H9 (cell line): ENCODE measurements around the gene KIFC3. TPM values are rescaled to one million over a fixed set of nuclear protein-coding genes. Genes with fewer than 3 reads are reported as not detected.

Source experiments
- DNase-seq: peaks from one replicate; pipeline ENCODE4 v3.0.0-alpha.2; 2017
- H2AFZ ChIP-seq: one replicate; pipeline ENCODE4 v1.6.1; 2013; ENCODE audit warnings: mild to moderate bottlenecking, low read length, control low read depth, moderate library complexity
- H2AK5ac ChIP-seq: 2 replicates; pipeline ENCODE4 v1.6.1; 2013; ENCODE audit warnings: low read length, control low read depth, mixed read lengths; ENCODE audit not compliant: insufficient read length
- H2BK120ac ChIP-seq: one replicate; pipeline ENCODE4 v1.6.1; 2013; ENCODE audit warnings: low read depth, mild to moderate bottlenecking, low read length, control low read depth, inconsistent platforms; ENCODE audit not compliant: poor library complexity, severe bottlenecking
- H2BK12ac ChIP-seq: 2 replicates; pipeline ENCODE4 v1.6.1; 2013; ENCODE audit warnings: low read length, control low read depth, mixed read lengths, low read depth; ENCODE audit not compliant: insufficient read length
- H2BK15ac ChIP-seq: 2 replicates; pipeline ENCODE4 v1.6.1; 2013; ENCODE audit warnings: low read depth, low read length, control low read depth
- H2BK20ac ChIP-seq: one replicate; pipeline ENCODE4 v1.6.1; 2013; ENCODE audit warnings: low read depth, mild to moderate bottlenecking, low read length, control low read depth, inconsistent platforms; ENCODE audit not compliant: poor library complexity, severe bottlenecking
- H2BK5ac ChIP-seq: 2 replicates; pipeline ENCODE4 v1.6.1; 2013; ENCODE audit warnings: low read length, control low read depth, mixed read lengths; ENCODE audit not compliant: insufficient read length
- H3K14ac ChIP-seq: 2 replicates; pipeline ENCODE4 v1.6.1; 2013; ENCODE audit warnings: low read length, control low read depth; ENCODE audit not compliant: insufficient read depth
- H3K18ac ChIP-seq: 2 replicates; pipeline ENCODE4 v1.6.1; 2013; ENCODE audit warnings: low read depth, mild to moderate bottlenecking, mixed read lengths, low read length, control low read depth; ENCODE audit not compliant: insufficient read length
- H3K23ac ChIP-seq: 2 replicates; pipeline ENCODE4 v1.6.1; 2013; ENCODE audit warnings: low read length, control low read depth, mixed read lengths, low read depth; ENCODE audit not compliant: insufficient read length
- H3K23me2 ChIP-seq: 2 replicates; pipeline ENCODE4 v1.6.1; 2013; ENCODE audit warnings: low read depth, mild to moderate bottlenecking, mixed read lengths, low read length, control low read depth; ENCODE audit not compliant: insufficient read length, poor library complexity, severe bottlenecking
- H3K27ac ChIP-seq: 2 replicates; pipeline ENCODE4 v1.5.1; 2013; ENCODE audit warnings: low read length, control low read depth, mixed read lengths, low read depth; ENCODE audit not compliant: insufficient read length
- H3K27me3 ChIP-seq: 2 replicates; pipeline ENCODE4 v1.6.1; 2013; ENCODE audit warnings: low read length, control low read depth, inconsistent platforms; ENCODE audit not compliant: insufficient read depth
- H3K4ac ChIP-seq: 2 replicates; pipeline ENCODE4 v1.6.1; 2013; ENCODE audit warnings: low read depth, mild to moderate bottlenecking, control low read depth, inconsistent platforms, low read length, moderate library complexity
- H3K4me1 ChIP-seq: 2 replicates; pipeline ENCODE4 v1.6.1; 2013; ENCODE audit warnings: low read length, control low read depth, inconsistent platforms; ENCODE audit not compliant: insufficient read depth
- H3K4me2 ChIP-seq: 2 replicates; pipeline ENCODE4 v1.6.1; 2013; ENCODE audit warnings: low read length, control low read depth, mixed read lengths; ENCODE audit not compliant: insufficient read length, insufficient read depth
- H3K56ac ChIP-seq: 2 replicates; pipeline ENCODE4 v1.6.1; 2013; ENCODE audit warnings: low read depth, mild to moderate bottlenecking, mixed read lengths, low read length, control low read depth; ENCODE audit not compliant: insufficient read length
- H3K79me1 ChIP-seq: 2 replicates; pipeline ENCODE4 v1.6.1; 2013; ENCODE audit warnings: low read depth, mild to moderate bottlenecking, moderate library complexity, low read length, control low read depth, inconsistent platforms; ENCODE audit not compliant: insufficient read depth, poor library complexity, severe bottlenecking
- H3K79me2 ChIP-seq: 2 replicates; pipeline ENCODE4 v1.6.1; 2013; ENCODE audit warnings: low read length, control low read depth, inconsistent platforms; ENCODE audit not compliant: insufficient read depth
- H3K9ac ChIP-seq: 2 replicates; pipeline ENCODE4 v1.6.1; 2013; ENCODE audit warnings: low read length, control low read depth, mixed read lengths; ENCODE audit not compliant: insufficient read length; ENCODE audit errors: extremely low read depth
- H3K9me3 ChIP-seq: one replicate; pipeline ENCODE4 v1.6.1; 2013; ENCODE audit warnings: low read depth, low read length, inconsistent platforms; ENCODE audit not compliant: control insufficient read depth
- H3T11ph ChIP-seq: one replicate; pipeline ENCODE4 v1.6.1; 2013; ENCODE audit warnings: mild to moderate bottlenecking, low read length, control low read depth, inconsistent platforms
- H4K20me1 ChIP-seq: one replicate; pipeline ENCODE4 v1.6.1; 2013; ENCODE audit not compliant: control insufficient read depth, insufficient read length, insufficient read depth
- H4K5ac ChIP-seq: 2 replicates; pipeline ENCODE4 v1.6.1; 2013; ENCODE audit warnings: low read depth, mild to moderate bottlenecking, mixed read lengths, low read length, control low read depth; ENCODE audit not compliant: insufficient read length
- H4K8ac ChIP-seq: replicated peaks from 2 replicates; pipeline ENCODE4 v1.6.1; 2013; ENCODE audit warnings: low read length, control low read depth, mixed read lengths, low read depth; ENCODE audit not compliant: insufficient read length
- H4K91ac ChIP-seq: 2 replicates; pipeline ENCODE4 v1.6.1; 2013; ENCODE audit warnings: low read depth, mild to moderate bottlenecking, moderate library complexity, mixed read lengths, low read length, control low read depth; ENCODE audit not compliant: insufficient read length
- H3K27ac Mint-ChIP-seq, 3 experiments: 2 replicates in 2 of 3; 3 replicates in 1 of 3; pipeline ENCODE4 v1.8.0; 2020 to 2021; ENCODE audit warnings: mixed read lengths in 3 of 3, mild to moderate bottlenecking in 1 of 3, moderate library complexity in 1 of 3
- H3K27me3 Mint-ChIP-seq: 2 replicates; pipeline ENCODE4 v1.8.0; 2021; ENCODE audit warnings: low read depth, mild to moderate bottlenecking, moderate library complexity, mixed read lengths
- H3K36me3 Mint-ChIP-seq, 3 experiments: 2 replicates in 2 of 3; 3 replicates in 1 of 3; pipeline ENCODE4 v1.8.0; 2020 to 2021; ENCODE audit warnings: low read depth in 3 of 3, mixed read lengths in 3 of 3; ENCODE audit not compliant: insufficient read depth in 1 of 3
- H3K4me1 Mint-ChIP-seq, 2 experiments: 2 replicates each; pipeline ENCODE4 v1.8.0; 2020; ENCODE audit warnings: mixed read lengths in 2 of 2
- H3K4me3 Mint-ChIP-seq, 2 experiments: 2 replicates in 1 of 2; 3 replicates in 1 of 2; pipeline ENCODE4 v1.8.0; 2020 to 2021; ENCODE audit warnings: mild to moderate bottlenecking in 2 of 2, mixed read lengths in 2 of 2, moderate library complexity in 1 of 2
- H3K9me3 Mint-ChIP-seq, 2 experiments: 2 replicates in 1 of 2; 3 replicates in 1 of 2; pipeline ENCODE4 v1.8.0; 2020; ENCODE audit warnings: mild to moderate bottlenecking in 2 of 2, mixed read lengths in 2 of 2, moderate library complexity in 1 of 2
- CTCF ChIP-seq: fragments of 200-600 bp; sonication (generic); conservative IDR thresholded peaks from 3 replicates; pipeline ENCODE4 v1.8.0; 2021; ENCODE audit warnings: antibody characterized with exemption, mild to moderate bottlenecking
- WGBS: extraction: QIAGEN DNeasy Blood & Tissue Kit; methylation state at CpG from one replicate; pipeline ENCODE4 v1.1.7; 2013; ENCODE audit warnings: missing lambda C conversion rate, low lambda C conversion rate, mixed read lengths; ENCODE audit not compliant: insufficient read length; ENCODE audit errors: extremely low coverage; 5-methylcytosine and 5-hydroxymethylcytosine counted together
- total RNA-seq: library from RNA; stranded (reverse); gene quantifications from 2 replicates; pipeline ENCODE4 v1.2.1, GENCODE V29; 2021

The KIFC3 gene
- total RNA-seq, 1 experiment from 2014 or later, result 5.0 TPM

- DNase-seq, result no peak
- Histone ChIP-seq H4K20me1 (no peaks in the 10 kb centered on the region), H2AK5ac (no peak overlapping the region), H3K79me1 (no peaks in the 10 kb centered on the region), H3K9ac (no peak overlapping the region), H3K4me1 (peaks cover 4% of the 10 kb centered on the region; the same call in 1 of the 2 replicates), H4K91ac (no peak overlapping the region), H4K8ac (no peak overlapping the region), H4K5ac (no peak overlapping the region), H2BK5ac (no peak overlapping the region), H3K4ac (no peak overlapping the region), H3K27ac (no peak overlapping the region), H3K23ac (no peak overlapping the region), H3K27me3 (no peaks in the 10 kb centered on the region), H3T11ph (no peak overlapping the region), H3K79me2 (no peaks in the 10 kb centered on the region), H2BK120ac (no peak overlapping the region), H2BK12ac (no peak overlapping the region), H3K9me3 (no peaks in the 10 kb centered on the region), H3K23me2 (no peaks in the 10 kb centered on the region), H3K18ac (no peak overlapping the region), H3K14ac (no peak overlapping the region; the same call in 1 of the 2 replicates), H3K4me2 (no peak overlapping the region), H2BK15ac (no peak overlapping the region), H2BK20ac (no peak overlapping the region), H3K56ac (no peak overlapping the region), H2AFZ (no peak overlapping the region)
- Mint-ChIP-seq H3K36me3 (no peaks in the 10 kb centered on the region), H3K9me3 (no peaks in the 10 kb centered on the region), H3K4me1 (peaks cover 8 to 19% of the 10 kb centered on the region in 2 experiments), H3K27me3 (peaks cover 4% of the 10 kb centered on the region), H3K27ac (no peak overlapping the region), H3K4me3 (no peak overlapping the region)
- no peak for TF ChIP-seq CTCF
- no CpG with 5 or more reads among the region's 15 CpGs for WGBS
Observed at GRCh38 chr16:57770361-57770760, 31.9 kb downstream of the KIFC3 start.
